K562 (cell line): ENCODE measurements around the gene HPCAL1. TPM values are rescaled to one million over a fixed set of nuclear protein-coding genes. Genes with fewer than 3 reads are reported as not detected.

ENCODE experiments used
- ARNT ChIP-seq, 2 experiments: fragments of 450-650 bp; IDR thresholded peaks; 2 replicates each; pipeline ENCODE4 v1.6.1; 2016; ENCODE audit warnings: mild to moderate bottlenecking in 1 of 2
- GTF3C2 ChIP-seq: IDR thresholded peaks from 3 replicates; pipeline ENCODE4 v1.6.1; 2011; ENCODE audit warnings: borderline replicate concordance, mild to moderate bottlenecking, moderate library complexity; ENCODE audit not compliant: insufficient read length; ENCODE audit errors: extremely low read depth
- KLF16 ChIP-seq: IDR thresholded peaks from 2 replicates; pipeline ENCODE4 v1.6.1; 2016; ENCODE audit warnings: antibody characterized with exemption
- MBD1 ChIP-seq: fragments of 250-450 bp; sonication (Bioruptor Pico); IDR thresholded peaks from 2 replicates; pipeline ENCODE4 v1.8.0; 2022; ENCODE audit warnings: inconsistent platforms
- MYNN ChIP-seq, 2 experiments: sonication (generic); formaldehyde crosslinking in 1 of 2; IDR thresholded peaks; 2 replicates each; pipeline versions ENCODE4 v1.5.0 to v1.6.1; 2016 to 2020; ENCODE audit warnings: antibody characterized with exemption in 1 of 2, missing genetic modification reagents in 1 of 2
- NFIC ChIP-seq: fragments of 450-650 bp; IDR thresholded peaks from 2 replicates; pipeline ENCODE4 v1.6.1; 2017; ENCODE audit warnings: mild to moderate bottlenecking, inconsistent platforms
- NR3C1 ChIP-seq: sonication (generic); formaldehyde crosslinking; IDR thresholded peaks from 2 replicates; pipeline ENCODE4 v1.8.1; 2022; ENCODE audit warnings: missing genetic modification reagents
- POU5F1 ChIP-seq: fragments of 150-350 bp; IDR thresholded peaks from 2 replicates; pipeline ENCODE4 v1.6.1; 2014; ENCODE audit warnings: borderline replicate concordance, low read length, low read depth, mild to moderate bottlenecking; ENCODE audit not compliant: partially characterized antibody
- RUNX1 ChIP-seq: sonication (generic); IDR thresholded peaks from 2 replicates; pipeline ENCODE4 v1.6.1; 2016; ENCODE audit warnings: antibody characterized with exemption, low read depth
- TAF1 ChIP-seq: IDR thresholded peaks from 2 replicates; pipeline ENCODE4 v1.6.1; 2011; ENCODE audit warnings: mild to moderate bottlenecking, low read length, moderate library complexity; ENCODE audit not compliant: insufficient read depth, control insufficient read depth, severe bottlenecking; ENCODE audit errors: extremely low read depth
- WHSC1 ChIP-seq: IDR thresholded peaks from one replicate; pipeline ENCODE4 v1.6.1; 2012; ENCODE audit warnings: low read length, control low read depth, inconsistent platforms
- ZNF124 ChIP-seq: sonication (generic); formaldehyde crosslinking; IDR thresholded peaks from 2 replicates; pipeline ENCODE4 v1.8.1; 2022; ENCODE audit warnings: missing genetic modification reagents
- polyA plus RNA-seq, 8 experiments: library from polyadenylated mRNA; depleted of rRNA in 4 of 8; stranded (reverse) in 5 of 8; unstranded in 3 of 8; fragments of >200 nt; fragmentation: Nextera tagmentation in 2 of 8; fragmentation: Illumina TruSeq in 1 of 8; extraction: Ambion mirVana in 2 of 8; extraction: Trizol in 1 of 8; gene quantifications; 2 replicates each; pipeline versions ENCODE4 v1.2.1 to v1.2.3, GENCODE V29; 2011 to 2014; ENCODE audit warnings: inconsistent platforms in 1 of 8, missing spikeins in 1 of 8
- total RNA-seq, 7 experiments: library from RNA; depleted of rRNA in 6 of 7; stranded (reverse); fragments of >200 nt in 6 of 7; fragmentation: Illumina TruSeq in 2 of 7; extraction: Trizol in 2 of 7; gene quantifications; 2 replicates each; pipeline versions ENCODE4 v1.2.1 to v1.2.3, GENCODE V29; 2011 to 2021; ENCODE audit warnings: low replicate concordance in 1 of 7
- TF ChIP-seq, protein P1 (sequence below): sonication (generic); formaldehyde crosslinking; IDR thresholded peaks from 2 replicates; pipeline ENCODE4 v1.8.0; 2022; ENCODE audit warnings: mild to moderate bottlenecking, missing genetic modification reagents
- TF ChIP-seq, protein P2 (sequence below): fragments of 450-650 bp; IDR thresholded peaks from 2 replicates; pipeline ENCODE4 v1.6.1; 2017; ENCODE audit warnings: mild to moderate bottlenecking, moderate library complexity
- TF ChIP-seq, protein P3 (sequence below), 2 experiments: fragments of 450-650 bp in 1 of 2; sonication (generic) in 1 of 2; formaldehyde crosslinking in 1 of 2; IDR thresholded peaks in 1 of 2; conservative IDR thresholded peaks in 1 of 2; 2 replicates each; pipeline versions ENCODE4 v1.6.1 to v1.8.1; 2016 to 2023; ENCODE audit warnings: mild to moderate bottlenecking in 2 of 2, moderate library complexity in 2 of 2, inconsistent platforms in 1 of 2, missing genetic modification reagents in 1 of 2

HPCAL1 gene
- total and polyA plus RNA-seq, 9 of the 15 experiments (the other 6 are each of a cell fraction or from before 2014, with no cell fraction given) = 2.7 to 65.5 (median 23.9) TPM

GRCh38 chr2:10392951-10393639, 90.4 kb downstream of the HPCAL1 start (continued):
- TF ChIP-seq, protein P1, sequence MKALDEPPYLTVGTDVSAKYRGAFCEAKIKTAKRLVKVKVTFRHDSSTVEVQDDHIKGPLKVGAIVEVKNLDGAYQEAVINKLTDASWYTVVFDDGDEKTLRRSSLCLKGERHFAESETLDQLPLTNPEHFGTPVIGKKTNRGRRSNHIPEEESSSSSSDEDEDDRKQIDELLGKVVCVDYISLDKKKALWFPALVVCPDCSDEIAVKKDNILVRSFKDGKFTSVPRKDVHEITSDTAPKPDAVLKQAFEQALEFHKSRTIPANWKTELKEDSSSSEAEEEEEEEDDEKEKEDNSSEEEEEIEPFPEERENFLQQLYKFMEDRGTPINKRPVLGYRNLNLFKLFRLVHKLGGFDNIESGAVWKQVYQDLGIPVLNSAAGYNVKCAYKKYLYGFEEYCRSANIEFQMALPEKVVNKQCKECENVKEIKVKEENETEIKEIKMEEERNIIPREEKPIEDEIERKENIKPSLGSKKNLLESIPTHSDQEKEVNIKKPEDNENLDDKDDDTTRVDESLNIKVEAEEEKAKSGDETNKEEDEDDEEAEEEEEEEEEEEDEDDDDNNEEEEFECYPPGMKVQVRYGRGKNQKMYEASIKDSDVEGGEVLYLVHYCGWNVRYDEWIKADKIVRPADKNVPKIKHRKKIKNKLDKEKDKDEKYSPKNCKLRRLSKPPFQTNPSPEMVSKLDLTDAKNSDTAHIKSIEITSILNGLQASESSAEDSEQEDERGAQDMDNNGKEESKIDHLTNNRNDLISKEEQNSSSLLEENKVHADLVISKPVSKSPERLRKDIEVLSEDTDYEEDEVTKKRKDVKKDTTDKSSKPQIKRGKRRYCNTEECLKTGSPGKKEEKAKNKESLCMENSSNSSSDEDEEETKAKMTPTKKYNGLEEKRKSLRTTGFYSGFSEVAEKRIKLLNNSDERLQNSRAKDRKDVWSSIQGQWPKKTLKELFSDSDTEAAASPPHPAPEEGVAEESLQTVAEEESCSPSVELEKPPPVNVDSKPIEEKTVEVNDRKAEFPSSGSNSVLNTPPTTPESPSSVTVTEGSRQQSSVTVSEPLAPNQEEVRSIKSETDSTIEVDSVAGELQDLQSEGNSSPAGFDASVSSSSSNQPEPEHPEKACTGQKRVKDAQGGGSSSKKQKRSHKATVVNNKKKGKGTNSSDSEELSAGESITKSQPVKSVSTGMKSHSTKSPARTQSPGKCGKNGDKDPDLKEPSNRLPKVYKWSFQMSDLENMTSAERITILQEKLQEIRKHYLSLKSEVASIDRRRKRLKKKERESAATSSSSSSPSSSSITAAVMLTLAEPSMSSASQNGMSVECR (CRISPR knock-in tag) = no peak
- TF ChIP-seq NR3C1 (CRISPR knock-in tag) (no peak), KLF16 (peak; percentile 94), NFIC (peak; percentile 84), WHSC1 (no peak), ZNF124 (CRISPR knock-in tag) (no peak), ARNT (IDR thresholded peaks at IDR 0.05) (peak in 1 of 2 experiments; percentile 91; a peak in 3 of 4 replicates), POU5F1 (no peak), TAF1 (peak; percentile 16), MYNN (IDR thresholded peaks at IDR 0.05) (no peak; the same call in none of the 2 replicates), MYNN (CRISPR knock-in tag; IDR thresholded peaks at IDR 0.05) (no peak), RUNX1 (no peak), MBD1 (no peak), GTF3C2 (no peak)
- TF ChIP-seq, protein P2, sequence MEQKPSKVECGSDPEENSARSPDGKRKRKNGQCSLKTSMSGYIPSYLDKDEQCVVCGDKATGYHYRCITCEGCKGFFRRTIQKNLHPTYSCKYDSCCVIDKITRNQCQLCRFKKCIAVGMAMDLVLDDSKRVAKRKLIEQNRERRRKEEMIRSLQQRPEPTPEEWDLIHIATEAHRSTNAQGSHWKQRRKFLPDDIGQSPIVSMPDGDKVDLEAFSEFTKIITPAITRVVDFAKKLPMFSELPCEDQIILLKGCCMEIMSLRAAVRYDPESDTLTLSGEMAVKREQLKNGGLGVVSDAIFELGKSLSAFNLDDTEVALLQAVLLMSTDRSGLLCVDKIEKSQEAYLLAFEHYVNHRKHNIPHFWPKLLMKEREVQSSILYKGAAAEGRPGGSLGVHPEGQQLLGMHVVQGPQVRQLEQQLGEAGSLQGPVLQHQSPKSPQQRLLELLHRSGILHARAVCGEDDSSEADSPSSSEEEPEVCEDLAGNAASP = no peak
- TF ChIP-seq, protein P3, sequence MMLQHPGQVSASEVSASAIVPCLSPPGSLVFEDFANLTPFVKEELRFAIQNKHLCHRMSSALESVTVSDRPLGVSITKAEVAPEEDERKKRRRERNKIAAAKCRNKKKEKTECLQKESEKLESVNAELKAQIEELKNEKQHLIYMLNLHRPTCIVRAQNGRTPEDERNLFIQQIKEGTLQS (IDR thresholded peaks at IDR 0.05) = no peak
- TF ChIP-seq, protein P3 (CRISPR knock-in tag; conservative IDR thresholded peaks at IDR 0.05) = no peak
